ENCODE measurements around the gene FAM50B. TPM values are rescaled to one million over a fixed set of nuclear protein-coding genes. Genes with fewer than 3 reads are reported as not detected.

Gene FAM50B
- total and polyA plus RNA-seq, 2 experiments from 2014 or later: 4.4 to 4.8 TPM

- peaks cover 3% of the 10 kb centered on the region; the same call in 1 of the 3 replicates for H3K4me1 Mint-ChIP-seq
- H3K27me3 ChIP-seq (ENCODE audit: insufficient read depth): no peaks in the 10 kb centered on the region
- H4K20me1 ChIP-seq (replicated peaks; ENCODE audit: insufficient read depth): no peaks in the 10 kb centered on the region
- H3K36me3 ChIP-seq (ENCODE audit: insufficient read depth): no peaks in the 10 kb centered on the region
- no peak overlapping the region for H3K27ac ChIP-seq (ENCODE audit: low read depth)
- no peaks in the 10 kb centered on the region for H3K79me2 ChIP-seq (replicated peaks; ENCODE audit: insufficient read depth)
- H2AFZ ChIP-seq: peak overlapping the region; percentile 80; the same call in 1 of the 2 replicates
- H3K4me3 ChIP-seq: no peak overlapping the region
- no peaks in the 10 kb centered on the region for H3K27me3 Mint-ChIP-seq (ENCODE audit: insufficient read depth, low read depth, poor library complexity)
- H3K4me1 ChIP-seq (ENCODE audit: insufficient read depth): no peaks in the 10 kb centered on the region
- H3K9me2 ChIP-seq (ENCODE audit: insufficient read depth): no peaks in the 10 kb centered on the region
- no peaks in the 10 kb centered on the region for H3K9me3 Mint-ChIP-seq
- ATAC-seq: no peak
- no peak overlapping the region for H3K27ac Mint-ChIP-seq
- no peak for DNase-seq (ENCODE audit: low spot score)
- H3F3A ChIP-seq (replicated peaks; ENCODE audit: low read depth): no peaks in the 10 kb centered on the region
- H3K4me3 Mint-ChIP-seq: no peak overlapping the region
- no peak overlapping the region for H3K4me2 ChIP-seq
- no peaks in the 10 kb centered on the region for H3K36me3 Mint-ChIP-seq (ENCODE audit: low read depth)
- no peak for TF ChIP-seq JUNB (IDR thresholded peaks at IDR 0.05; ENCODE audit: unreplicated experiment)
- no peak for TF ChIP-seq ZNF114 (CRISPR knock-in tag; IDR thresholded peaks at IDR 0.05)
- TF ChIP-seq STAT1 (IDR thresholded peaks at IDR 0.05; ENCODE audit: unreplicated experiment): no peak
- TF ChIP-seq EZH2 (IDR thresholded peaks at IDR 0.05; ENCODE audit: low read depth, unreplicated experiment): no peak
- no peak for TF ChIP-seq CTCF (conservative IDR thresholded peaks at IDR 0.05; ENCODE audit: low read depth in 2 of 2)
- TF ChIP-seq ETS1 (IDR thresholded peaks at IDR 0.05): no peak
- no peak for TF ChIP-seq ZNF462 (CRISPR knock-in tag; IDR thresholded peaks at IDR 0.05)
- no peak for TF ChIP-seq REST (IDR thresholded peaks at IDR 0.05; ENCODE audit: unreplicated experiment)
- TF ChIP-seq POLR2AphosphoS5 (IDR thresholded peaks at IDR 0.05; ENCODE audit: low read depth): no peak
- TF ChIP-seq NANOG (IDR thresholded peaks at IDR 0.05; ENCODE audit: borderline replicate concordance): no peak
- no peak for TF ChIP-seq EZH2phosphoT487 (IDR thresholded peaks at IDR 0.05; ENCODE audit: unreplicated experiment)
- no peak for TF ChIP-seq CREB1 (CRISPR knock-in tag; IDR thresholded peaks at IDR 0.05; ENCODE audit: low read depth)
- no peak for TF ChIP-seq ZNF331 (CRISPR knock-in tag; IDR thresholded peaks at IDR 0.05; ENCODE audit: low read depth)
These were observed 7.2 kb upstream of the FAM50B start for GRCh38 chr6:3841711-3842565.

All from GM23338 (cell line).